A673 (cell line): ENCODE measurements around the gene MVB12B. TPM values are rescaled to one million over a fixed set of nuclear protein-coding genes. Genes with fewer than 3 reads are reported as not detected.

Experiments
- BruUV-seq: library from RNA; stranded (reverse); fragments of 400-500 nt; replicated peaks from 2 replicates; lab custom pipeline; 2021; lab: Mats Ljungman, UMichigan
- CTCF ChIA-PET: fragments of 300-600 bp; sonication (Branson Sonifier 250); formaldehyde crosslinking; loops from one replicate; lab custom pipeline; 2022; ENCODE audit warnings: antibody characterized with exemption; lab: Charles Lee
- POLR2A ChIA-PET: fragments of 300-600 bp; sonication (Branson Sonifier 250); formaldehyde crosslinking; loops from one replicate; lab custom pipeline; 2022; ENCODE audit warnings: antibody characterized with exemption; ENCODE audit not compliant: low non-redundant PET; lab: Charles Lee
- DNase-seq: peaks from one replicate; pipeline ENCODE4 v3.0.0-alpha.2; 2015; ENCODE audit warnings: low spot score
- H3K27ac ChIP-seq: fragments of 200-600 bp; sonication (generic); 2 replicates; pipeline ENCODE4 v1.5.1; 2016; ENCODE audit warnings: mixed run types, low read depth, mild to moderate bottlenecking, mixed read lengths, antibody characterized with exemption, low read length; ENCODE audit not compliant: poor library complexity, severe bottlenecking
- H3K27me3 ChIP-seq: fragments of 200-600 bp; sonication (generic); replicated peaks from 2 replicates; pipeline ENCODE4 v1.6.1; 2017; ENCODE audit warnings: mixed run types, low read depth, mild to moderate bottlenecking, mixed read lengths, antibody characterized with exemption, low read length; ENCODE audit not compliant: insufficient read depth, poor library complexity
- H3K36me3 ChIP-seq: fragments of 200-600 bp; sonication (generic); 2 replicates; pipeline ENCODE4 v1.6.1; 2016; ENCODE audit warnings: mixed run types, mild to moderate bottlenecking, mixed read lengths, antibody characterized with exemption, low read length; ENCODE audit not compliant: insufficient read depth, poor library complexity, severe bottlenecking
- H3K4me1 ChIP-seq: fragments of 200-600 bp; sonication (generic); 2 replicates; pipeline ENCODE4 v1.6.1; 2017; ENCODE audit warnings: mixed run types, mild to moderate bottlenecking, mixed read lengths, antibody characterized with exemption, low read length; ENCODE audit not compliant: insufficient read depth, poor library complexity, severe bottlenecking
- H3K4me3 ChIP-seq: fragments of 200-600 bp; sonication (generic); 2 replicates; pipeline ENCODE4 v1.5.1; 2016; ENCODE audit warnings: low read depth, mixed run types, mild to moderate bottlenecking, mixed read lengths, low read length; ENCODE audit not compliant: poor library complexity, severe bottlenecking
- H3K9me3 ChIP-seq: fragments of 200-600 bp; sonication (generic); 2 replicates; pipeline ENCODE4 v1.6.1; 2016; ENCODE audit warnings: mixed run types, low read depth, mild to moderate bottlenecking, mixed read lengths, antibody characterized with exemption, low read length; ENCODE audit not compliant: poor library complexity, severe bottlenecking
- EZH2 ChIP-seq: fragments of 200-600 bp; sonication (generic); IDR thresholded peaks from 2 replicates; pipeline ENCODE4 v1.6.1; 2017; ENCODE audit warnings: borderline replicate concordance, low read depth, mild to moderate bottlenecking, mixed read lengths, antibody characterized with exemption, low read length; ENCODE audit not compliant: poor library complexity, severe bottlenecking
- intact Hi-C: fragments of 100-400 bp; cut with micrococcal nuclease; formaldehyde crosslinking; loops from one replicate; pipeline ENCODE4 v1.10.0; 2022; ENCODE audit not compliant: unreplicated experiment
- total RNA-seq: library from RNA; stranded (reverse); gene quantifications from 2 replicates; pipeline ENCODE4 v1.2.3, GENCODE V29; 2021
- TF ChIP-seq, protein P1 (sequence below): fragments of 300-800, 200-600 bp; sonication (generic); conservative IDR thresholded peaks from 2 replicates; pipeline ENCODE4 v1.5.1; 2017; ENCODE audit warnings: low read depth, mild to moderate bottlenecking, antibody characterized with exemption, low read length, moderate library complexity, mixed read lengths

Gene MVB12B
- total RNA-seq, 1 experiment from 2014 or later = 12.3 TPM

- no TSS peak for BruUV-seq
- no peak overlapping the region for H3K27ac ChIP-seq
- no peaks in the 10 kb centered on the region for H3K27me3 ChIP-seq
- TF ChIP-seq, protein P1, sequence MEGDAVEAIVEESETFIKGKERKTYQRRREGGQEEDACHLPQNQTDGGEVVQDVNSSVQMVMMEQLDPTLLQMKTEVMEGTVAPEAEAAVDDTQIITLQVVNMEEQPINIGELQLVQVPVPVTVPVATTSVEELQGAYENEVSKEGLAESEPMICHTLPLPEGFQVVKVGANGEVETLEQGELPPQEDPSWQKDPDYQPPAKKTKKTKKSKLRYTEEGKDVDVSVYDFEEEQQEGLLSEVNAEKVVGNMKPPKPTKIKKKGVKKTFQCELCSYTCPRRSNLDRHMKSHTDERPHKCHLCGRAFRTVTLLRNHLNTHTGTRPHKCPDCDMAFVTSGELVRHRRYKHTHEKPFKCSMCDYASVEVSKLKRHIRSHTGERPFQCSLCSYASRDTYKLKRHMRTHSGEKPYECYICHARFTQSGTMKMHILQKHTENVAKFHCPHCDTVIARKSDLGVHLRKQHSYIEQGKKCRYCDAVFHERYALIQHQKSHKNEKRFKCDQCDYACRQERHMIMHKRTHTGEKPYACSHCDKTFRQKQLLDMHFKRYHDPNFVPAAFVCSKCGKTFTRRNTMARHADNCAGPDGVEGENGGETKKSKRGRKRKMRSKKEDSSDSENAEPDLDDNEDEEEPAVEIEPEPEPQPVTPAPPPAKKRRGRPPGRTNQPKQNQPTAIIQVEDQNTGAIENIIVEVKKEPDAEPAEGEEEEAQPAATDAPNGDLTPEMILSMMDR = no peak
- no peak for TF ChIP-seq EZH2
- no peak overlapping the region for H3K4me3 ChIP-seq
- H3K4me1 ChIP-seq = no peaks in the 10 kb centered on the region
- intact Hi-C loops = no loop called here
- ChIA-PET CTCF (no interaction called here), POLR2A (no interaction called here)
- no peaks in the 10 kb centered on the region for H3K9me3 ChIP-seq
- no peak for DNase-seq
- no peaks in the 10 kb centered on the region for H3K36me3 ChIP-seq
These were observed 219.4 kb downstream of the MVB12B start for GRCh38 chr9:126546036-126546435.

GRCh38 chr9:126548312-126548711 is 221.7 kb downstream of the MVB12B start:
- POLR2A ChIA-PET = no interaction called here
- Histone ChIP-seq H3K27me3 (no peaks in the 10 kb centered on the region), H3K36me3 (no peaks in the 10 kb centered on the region), H3K9me3 (no peaks in the 10 kb centered on the region), H3K27ac (no peak overlapping the region), H3K4me1 (no peaks in the 10 kb centered on the region), H3K4me3 (no peak overlapping the region)
- CTCF ChIA-PET = no interaction called here
- TF ChIP-seq, protein P1 = no peak
- no peak for TF ChIP-seq EZH2
- intact Hi-C loops = no loop called here
- no peak for DNase-seq
- BruUV-seq = no TSS peak

DNA sequence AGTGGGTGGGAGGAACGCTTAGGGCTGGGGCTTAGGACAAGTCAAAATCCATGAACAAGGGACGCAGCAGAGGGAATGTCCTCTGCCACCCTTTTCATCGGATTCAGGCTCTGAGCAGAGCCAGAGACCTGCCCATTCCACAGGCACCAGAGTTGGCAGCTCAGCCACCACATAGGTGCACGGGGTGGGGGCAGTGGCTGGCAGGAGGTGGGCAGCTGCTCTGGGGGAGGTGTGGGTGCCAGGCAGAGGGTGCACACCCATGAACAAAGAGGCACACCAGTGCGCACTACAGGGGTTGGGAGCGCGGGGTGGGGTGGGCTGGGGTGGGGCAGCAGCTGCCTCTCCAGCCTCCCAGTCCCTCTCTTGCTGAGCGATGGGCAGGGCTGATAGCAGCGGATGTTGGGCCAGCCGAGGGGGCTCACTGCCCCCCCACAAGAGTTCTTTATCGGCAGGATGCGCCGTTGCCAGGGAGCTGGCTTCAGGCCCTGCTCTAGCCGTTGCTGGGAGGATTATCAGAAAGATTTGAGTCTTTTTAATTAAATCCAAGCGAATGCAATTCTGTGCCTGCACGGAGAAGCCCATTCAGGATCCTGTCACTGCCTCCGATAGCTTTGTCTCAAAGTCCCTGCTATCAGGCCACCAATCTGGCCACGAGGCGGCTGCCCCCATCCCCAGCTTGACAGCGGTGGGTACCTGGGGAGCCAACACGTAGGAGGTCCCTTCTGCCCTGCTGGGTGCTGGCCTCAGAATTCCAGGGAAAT is 222.8 kb downstream of the MVB12B start:
- CTCF ChIA-PET = no interaction called here
- POLR2A ChIA-PET = interaction anchor here (0.6 kb wide), 1 partner anchor 14 kb away, joined by 3 read pairs; no protein-coding TSS in a partner anchor
- no peak overlapping the region for H3K27ac ChIP-seq
- DNase-seq = no peak
- TF ChIP-seq, protein P1 = no peak
- no peak for TF ChIP-seq EZH2
- no peaks in the 10 kb centered on the region for H3K9me3 ChIP-seq
- intact Hi-C loops = no loop called here
- no peak overlapping the region for H3K4me3 ChIP-seq
- no peaks in the 10 kb centered on the region for H3K36me3 ChIP-seq
- BruUV-seq = no TSS peak
- H3K4me1 ChIP-seq = no peaks in the 10 kb centered on the region
- H3K27me3 ChIP-seq = no peaks in the 10 kb centered on the region
